Large intestine (tissue), 3 donors: ENCODE data around the gene RGS7BP. TPM values are rescaled to one million over a fixed set of nuclear protein-coding genes. Genes with fewer than 3 reads are reported as not detected.

ENCODE experiments used
- DNase-seq, 2 donors: peaks; one replicate each; pipeline versions ENCODE4 v3.0.0 to v3.0.0-alpha.2; 2013
- H3K27ac ChIP-seq: one replicate; pipeline ENCODE4 v1.5.1; 2013; ENCODE audit warnings: low read length
- H3K27me3 ChIP-seq: 2 replicates; pipeline ENCODE4 v1.6.1; 2013; ENCODE audit warnings: low read length; ENCODE audit not compliant: control insufficient read depth, insufficient read depth
- H3K36me3 ChIP-seq: 2 replicates; pipeline ENCODE4 v1.6.1; 2013; ENCODE audit warnings: low read length; ENCODE audit not compliant: control insufficient read depth, insufficient read depth
- H3K4me1 ChIP-seq: one replicate; pipeline ENCODE4 v1.6.1; 2013; ENCODE audit warnings: low read length; ENCODE audit not compliant: control insufficient read depth, insufficient read depth
- H3K4me3 ChIP-seq: one replicate; pipeline ENCODE4 v1.5.1; 2013; ENCODE audit warnings: low read length
- H3K9me3 ChIP-seq: one replicate; pipeline ENCODE4 v1.6.1; 2013; ENCODE audit warnings: mild to moderate bottlenecking, low read depth, low read length, moderate library complexity; ENCODE audit not compliant: control insufficient read depth
- WGBS: methylation state at CpG from one replicate; pipeline ENCODE4 v1.1.5; 2013; ENCODE audit warnings: low lambda C conversion rate; ENCODE audit not compliant: insufficient coverage; 5-methylcytosine and 5-hydroxymethylcytosine counted together
- polyA plus RNA-seq: library from polyadenylated mRNA; unstranded; fragments of 120-200 nt; gene quantifications from one replicate; pipeline ENCODE4 v1.2.1, GENCODE V29; 2013

Gene RGS7BP
- polyA plus RNA-seq, 1 donor = 1.1 TPM

DNA sequence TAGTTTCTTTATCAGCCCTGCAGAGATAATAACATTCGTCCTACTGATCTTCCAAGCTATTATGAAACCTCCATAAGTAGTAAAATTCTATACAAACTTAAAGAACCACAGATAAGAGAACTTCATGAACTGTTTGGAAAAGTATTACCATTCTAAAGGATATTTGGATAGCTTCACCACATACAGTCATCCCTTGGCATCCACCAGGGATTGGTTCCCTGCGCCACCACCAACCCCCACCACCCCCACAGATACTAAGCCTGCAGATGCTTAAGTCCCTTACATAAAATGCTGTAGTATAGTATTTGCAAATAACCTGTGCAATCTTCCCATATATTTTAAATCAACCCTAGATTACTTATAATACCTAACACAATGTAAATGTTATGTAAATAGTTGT is 123.1 kb downstream of the RGS7BP start:
- 33% methylated on average over 1 of the region's 2 CpGs for WGBS
- no peaks in the 10 kb centered on the region for H3K9me3 ChIP-seq
- H3K4me1 ChIP-seq = no peaks in the 10 kb centered on the region
- no peak overlapping the region for H3K27ac ChIP-seq
- no peak overlapping the region for H3K4me3 ChIP-seq
- H3K36me3 ChIP-seq = no peaks in the 10 kb centered on the region
- no peaks in the 10 kb centered on the region for H3K27me3 ChIP-seq
- no peak for DNase-seq

- Histone ChIP-seq H3K4me1 (no peaks in the 10 kb centered on the region), H3K27me3 (no peaks in the 10 kb centered on the region), H3K27ac (no peak overlapping the region), H3K9me3 (no peaks in the 10 kb centered on the region), H3K4me3 (no peak overlapping the region), H3K36me3 (no peaks in the 10 kb centered on the region)
- WGBS = no CpG with 5 or more reads among the region's 2 CpGs
- no peak for DNase-seq
Measured at GRCh38 chr5:64629841-64630240, 124.0 kb downstream of the RGS7BP start.

DNA sequence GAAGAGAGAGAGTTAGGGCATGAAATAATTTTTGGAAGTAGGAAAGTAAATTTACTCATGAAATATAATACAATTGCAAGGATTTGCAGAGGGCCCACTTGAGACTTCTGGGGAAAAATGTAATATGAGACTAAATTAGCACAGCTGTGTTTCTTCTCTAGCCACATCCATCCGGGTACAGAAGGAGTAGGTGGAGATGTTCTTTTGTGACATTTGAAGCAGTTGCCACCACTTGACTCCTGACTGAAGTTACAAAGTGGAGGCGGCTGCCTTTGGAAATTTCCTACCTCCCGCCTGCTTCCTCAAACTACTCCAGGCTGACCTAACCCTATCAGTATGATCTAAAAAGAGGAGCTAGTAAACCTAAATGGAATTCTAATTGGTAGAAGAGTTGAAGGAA is 126.4 kb downstream of the RGS7BP start:
- Histone ChIP-seq H3K4me3 (no peak overlapping the region), H3K27me3 (peaks cover 3% of the 10 kb centered on the region), H3K4me1 (no peaks in the 10 kb centered on the region), H3K9me3 (no peaks in the 10 kb centered on the region), H3K36me3 (no peaks in the 10 kb centered on the region), H3K27ac (no peak overlapping the region)
- DNase-seq = no peak
- no CpG with 5 or more reads among the region's 3 CpGs for WGBS

DNA sequence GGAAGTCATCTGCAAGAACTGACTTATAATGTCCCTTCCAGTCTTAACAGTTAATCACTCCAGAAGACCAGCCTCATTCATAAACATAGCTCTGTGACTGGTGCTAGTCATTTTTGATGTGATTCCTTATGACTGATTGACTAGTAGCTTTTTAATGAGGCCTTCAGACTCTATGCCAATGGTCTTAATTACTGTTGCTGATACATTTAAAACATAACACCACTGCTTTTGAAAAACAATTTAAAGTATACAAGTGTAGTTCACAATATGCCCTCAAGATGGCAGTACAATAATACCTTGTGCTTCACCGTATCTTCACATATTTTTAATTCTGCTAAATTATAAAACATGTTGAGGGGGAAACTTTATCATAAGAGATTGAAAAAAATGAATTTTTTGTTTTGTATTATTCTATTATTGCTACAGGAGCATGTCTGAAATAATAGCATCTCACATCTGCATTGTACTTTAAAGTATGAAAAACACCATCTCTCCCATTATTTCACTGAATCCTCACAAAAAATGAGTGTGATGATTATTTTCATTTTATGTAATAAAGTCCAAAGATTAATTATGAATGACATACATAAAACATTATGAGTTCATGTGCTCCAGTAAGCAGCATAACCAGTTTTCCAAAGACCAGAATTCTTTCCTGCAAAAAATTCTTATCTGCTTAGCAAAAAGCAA is 129.3 kb downstream of the RGS7BP start:
- 0% methylated on average over 1 of the region's 1 CpG for WGBS
- H3K27me3 ChIP-seq = peaks cover 3% of the 10 kb centered on the region
- H3K36me3 ChIP-seq = no peaks in the 10 kb centered on the region
- DNase-seq = peak in 1 of 2 donors; percentile 12
- H3K27ac ChIP-seq = no peak overlapping the region
- no peaks in the 10 kb centered on the region for H3K9me3 ChIP-seq
- H3K4me1 ChIP-seq = no peaks in the 10 kb centered on the region
- no peak overlapping the region for H3K4me3 ChIP-seq

- Histone ChIP-seq H3K27me3 (peaks cover 3% of the 10 kb centered on the region), H3K4me3 (no peak overlapping the region), H3K4me1 (no peaks in the 10 kb centered on the region), H3K27ac (no peak overlapping the region), H3K9me3 (no peaks in the 10 kb centered on the region), H3K36me3 (no peaks in the 10 kb centered on the region)
- DNase-seq = no peak
- no CpG with 5 or more reads among the region's 9 CpGs for WGBS
Measured at GRCh38 chr5:64637144-64637543, 131.3 kb downstream of the RGS7BP start.

- no peak overlapping the region for H3K4me3 ChIP-seq
- H3K9me3 ChIP-seq = no peaks in the 10 kb centered on the region
- no peaks in the 10 kb centered on the region for H3K4me1 ChIP-seq
- no peak overlapping the region for H3K27ac ChIP-seq
- DNase-seq = no peak
- no peaks in the 10 kb centered on the region for H3K36me3 ChIP-seq
- peaks cover 3% of the 10 kb centered on the region for H3K27me3 ChIP-seq
- WGBS = 67% methylated on average over 2 of the region's 10 CpGs
Measured at GRCh38 chr5:64637837-64638443, 132.1 kb downstream of the RGS7BP start.

- Histone ChIP-seq H3K4me3 (no peak overlapping the region), H3K27ac (no peak overlapping the region), H3K4me1 (no peaks in the 10 kb centered on the region), H3K9me3 (no peaks in the 10 kb centered on the region), H3K27me3 (no peaks in the 10 kb centered on the region), H3K36me3 (no peaks in the 10 kb centered on the region)
- no peak for DNase-seq
Measured at GRCh38 chr5:64644831-64645230, 139.0 kb downstream of the RGS7BP start.

GRCh38 chr5:64646169-64646568 is 140.4 kb downstream of the RGS7BP start:
- H3K4me3 ChIP-seq = no peak overlapping the region
- no peaks in the 10 kb centered on the region for H3K36me3 ChIP-seq
- no peaks in the 10 kb centered on the region for H3K27me3 ChIP-seq
- H3K4me1 ChIP-seq = no peaks in the 10 kb centered on the region
- no CpG with 5 or more reads among the region's 3 CpGs for WGBS
- no peak for DNase-seq
- H3K9me3 ChIP-seq = no peaks in the 10 kb centered on the region
- no peak overlapping the region for H3K27ac ChIP-seq

GRCh38 chr5:64649512-64649911 is 143.7 kb downstream of the RGS7BP start:
- Histone ChIP-seq H3K4me3 (no peak overlapping the region), H3K4me1 (peaks cover 15% of the 10 kb centered on the region), H3K9me3 (no peaks in the 10 kb centered on the region), H3K27ac (no peak overlapping the region), H3K36me3 (no peaks in the 10 kb centered on the region), H3K27me3 (no peaks in the 10 kb centered on the region)
- no peak for DNase-seq
- no CpG with 5 or more reads among the region's 2 CpGs for WGBS

GRCh38 chr5:64653766-64654560 is 148.1 kb downstream of the RGS7BP start:
- WGBS = 42% methylated on average over 2 of the region's 3 CpGs
- Histone ChIP-seq H3K27ac (peak overlapping the region; percentile 76), H3K4me1 (peaks cover 20% of the 10 kb centered on the region), H3K9me3 (peaks cover 5% of the 10 kb centered on the region), H3K27me3 (no peaks in the 10 kb centered on the region), H3K36me3 (no peaks in the 10 kb centered on the region), H3K4me3 (no peak overlapping the region)
- peak; percentile 31 to 75 for DNase-seq
